GM19240 (cell line): Measurements from ENCODE around the gene MARK2.
"Not testable (repeated sequence)": the region's sequence is repeated elsewhere in the genome, so short reads cannot be mapped to it uniquely, and the experiment has no call there.

ENCODE experiments used
- DNase-seq: peaks from one replicate; pipeline ENCODE4 v3.0.0; 2011; ENCODE audit warnings: low spot score; ENCODE audit not compliant: insufficient read length

The MARK2 gene

GRCh38 chr11:63838678-63839507, at the start of gene MARK2:
Gene MARK2, plus strand, starts transcription at chr11:63839110. Its CDS starts 397 bp downstream, at chr11:63839507.
- DNase-seq, result peak; percentile 61

GRCh38 chr11:63791495-63792167, 47.3 kb upstream of the MARK2 start:
- no peak for DNase-seq

- DNase-seq, result no peak
Observed at GRCh38 chr11:63793161-63793560, 45.7 kb upstream of the MARK2 start.

- no peak for DNase-seq
Observed at GRCh38 chr11:63795066-63795465, 43.8 kb upstream of the MARK2 start.

GRCh38 chr11:63800921-63801320, 38.0 kb upstream of the MARK2 start:
- DNase-seq, result no peak

GRCh38 chr11:63802637-63803414, 36.1 kb upstream of the MARK2 start:
- DNase-seq, result no peak

GRCh38 chr11:63804259-63804658, 34.7 kb upstream of the MARK2 start:
- no peak for DNase-seq

GRCh38 chr11:63805844-63806415, 33.0 kb upstream of the MARK2 start:
- DNase-seq, result no peak

- DNase-seq, result not testable (repeated sequence)
Observed at GRCh38 chr11:63810383-63810782, 28.5 kb upstream of the MARK2 start.

- DNase-seq, result no peak
Observed at GRCh38 chr11:63811522-63811921, 27.4 kb upstream of the MARK2 start.

GRCh38 chr11:63813035-63813562, 25.8 kb upstream of the MARK2 start, which contains the start of gene SPINDOC:
Gene SPINDOC, plus strand, starts transcription at chr11:63813456. Its CDS starts 231 bp downstream, at chr11:63813687.
- DNase-seq, result peak; percentile 95

- DNase-seq, result peak; percentile 59
Observed at GRCh38 chr11:63813563-63814382, 25.1 kb upstream of the MARK2 start.

- no peak for DNase-seq
Observed at GRCh38 chr11:63814383-63814736, 24.6 kb upstream of the MARK2 start.

- DNase-seq, result no peak
Observed at GRCh38 chr11:63816166-63816565, 22.7 kb upstream of the MARK2 start.

- no peak for DNase-seq
Observed at GRCh38 chr11:63816732-63817131, 22.2 kb upstream of the MARK2 start.

- DNase-seq, result no peak
Observed at GRCh38 chr11:63817758-63818498, 21.0 kb upstream of the MARK2 start.

- no peak for DNase-seq
Observed at GRCh38 chr11:63818609-63819008, 20.3 kb upstream of the MARK2 start.

GRCh38 chr11:63821411-63821810, 17.5 kb upstream of the MARK2 start:
- no peak for DNase-seq

- no peak for DNase-seq
Observed at GRCh38 chr11:63826471-63827190, 12.3 kb upstream of the MARK2 start.
